NOMO-1 treated with dmso at 0.1 percent for 144 hours (cell line): ENCODE data around the gene TEAD3.

Experiments
- DNase-seq: peaks from one replicate; lab custom pipeline; 2025; ENCODE audit not compliant: unreplicated experiment; lab: John Stamatoyannopoulos, UW

The TEAD3 gene

GRCh38 chr6:35514587-35514986 is 17.7 kb upstream of the TEAD3 start:
- DNase-seq = no peak

- DNase-seq = no peak
Observed at GRCh38 chr6:35512740-35513139, 15.9 kb upstream of the TEAD3 start, which contains the start of gene TULP1. TULP1 (minus strand) TSS chr6:35512896; CDS start chr6:35512858, 38 bp downstream.

GRCh38 chr6:35512006-35512405 is 15.1 kb upstream of the TEAD3 start:
- DNase-seq = no peak

- no peak for DNase-seq
Observed at GRCh38 chr6:35511562-35511941, 14.7 kb upstream of the TEAD3 start.

GRCh38 chr6:35510916-35511561 is 14.2 kb upstream of the TEAD3 start:
- no peak for DNase-seq

- no peak for DNase-seq
Observed at GRCh38 chr6:35508542-35508941, 11.7 kb upstream of the TEAD3 start.

- no peak for DNase-seq
Observed at GRCh38 chr6:35508027-35508426, 11.1 kb upstream of the TEAD3 start.

- DNase-seq = no peak
Observed at GRCh38 chr6:35507221-35507620, 10.3 kb upstream of the TEAD3 start.

GRCh38 chr6:35506536-35506935 is 9.7 kb upstream of the TEAD3 start:
- DNase-seq = no peak

GRCh38 chr6:35505999-35506412 is 9.1 kb upstream of the TEAD3 start:
- DNase-seq = no peak

GRCh38 chr6:35503534-35503933 is 6.7 kb upstream of the TEAD3 start:
- no peak for DNase-seq

- no peak for DNase-seq
Observed at GRCh38 chr6:35501784-35502183, 4.9 kb upstream of the TEAD3 start.

GRCh38 chr6:35500782-35501181 is 3.9 kb upstream of the TEAD3 start:
- no peak for DNase-seq

- no peak for DNase-seq
Observed at GRCh38 chr6:35499372-35499771, 2.5 kb upstream of the TEAD3 start.

- DNase-seq = no peak
Observed at GRCh38 chr6:35498422-35499067, 1.7 kb upstream of the TEAD3 start.

GRCh38 chr6:35497571-35498421 is 917 bp upstream of the TEAD3 start:
- DNase-seq = no peak

- DNase-seq = no peak
Observed at GRCh38 chr6:35496036-35496840, 641 bp downstream of the TEAD3 start.

GRCh38 chr6:35495258-35496035 is 1.4 kb downstream of the TEAD3 start:
- no peak for DNase-seq

GRCh38 chr6:35494161-35494563 is 2.7 kb downstream of the TEAD3 start:
- DNase-seq = no peak

- DNase-seq = no peak
Observed at GRCh38 chr6:35493307-35493983, 3.4 kb downstream of the TEAD3 start.
